ENCODE results near the gene UFL1. TPM values are rescaled to one million over a fixed set of nuclear protein-coding genes. Genes with fewer than 3 reads are reported as not detected.
"Not testable (repeated sequence)": the region's sequence is repeated elsewhere in the genome, so short reads cannot be mapped to it uniquely, and the experiment has no call there.

The UFL1 gene
- polyA plus RNA-seq (6.9 to 13.1 TPM (median 10.4 TPM) in 3 replicates), polyA minus RNA-seq (1.3 to 8.7 TPM (median 5.4 TPM) in 3 replicates)
- polyA plus RNA-seq (2011; ENCODE audit: low read depth), result 22.5 TPM
- polyA plus RNA-seq (2011; cell fraction: cytosol; rRNA removed), result 2.8 and 5.7 TPM in 2 replicates
- 18.5 and 25.5 TPM in 2 replicates for polyA plus RNA-seq (2011; cell fraction: nucleus; rRNA removed)
- 10.9 and 12.7 TPM in 2 replicates for polyA plus RNA-seq (2012; ENCODE audit: low replicate concordance)
- polyA minus RNA-seq (2011; cell fraction: cytosol; rRNA and poly(A)+ RNA removed), result 2.7 TPM
- 9.6 and 19.8 TPM in 2 replicates for polyA minus RNA-seq (2011; cell fraction: nucleus; rRNA and poly(A)+ RNA removed)

DNA sequence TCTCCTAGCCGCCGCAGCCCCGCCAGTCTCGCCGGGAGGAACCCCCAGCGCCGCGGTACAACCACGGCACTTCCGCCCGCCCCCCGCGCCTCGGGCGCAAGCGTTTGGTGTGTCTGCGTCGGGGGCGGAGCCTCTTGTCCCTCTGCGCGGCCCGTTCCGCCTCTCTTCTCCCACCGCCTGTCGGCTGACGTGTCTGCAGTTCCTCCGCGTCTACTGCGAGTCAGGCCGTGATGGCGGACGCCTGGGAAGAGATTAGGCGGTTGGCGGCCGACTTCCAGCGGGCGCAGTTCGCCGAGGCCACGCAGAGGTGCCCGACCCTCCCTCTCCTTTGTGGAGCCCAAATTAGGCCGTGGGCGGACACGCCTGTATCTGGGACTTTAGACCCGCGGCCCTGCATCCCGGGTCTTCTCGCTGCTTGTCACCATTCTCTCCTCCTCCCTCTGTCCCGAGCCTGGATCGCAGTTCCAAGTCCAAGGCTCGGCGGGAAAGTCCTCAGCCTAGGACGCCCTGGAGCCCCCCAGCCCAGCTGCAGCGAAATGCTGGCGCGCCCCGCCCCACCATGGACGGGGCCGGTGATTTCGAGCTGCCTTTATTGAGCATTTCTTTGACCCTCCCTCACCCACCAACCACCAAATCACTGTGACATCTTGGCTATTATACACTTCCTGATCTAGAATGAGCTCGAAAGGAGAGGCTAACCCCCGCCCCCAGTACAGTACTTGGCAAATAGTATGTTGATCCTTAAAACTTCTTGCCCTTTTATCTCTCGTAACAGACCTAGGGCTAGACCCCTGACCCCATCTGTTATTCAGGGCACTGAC lies at the start of gene UFL1:
Gene UFL1 (plus strand): TSS at position 163 of the 821 bp plus-strand sequence. CDS start 68 bp downstream, at position 231.
- dilution Hi-C loops (cut with MboI; ENCODE audit: extremely low pct_ligation_motif_present, low sequenced_read_pairs), result no loop called here
- peaks cover 14% of the 10 kb centered on the region for H3K79me2 ChIP-seq (ENCODE audit: control insufficient read depth, insufficient read depth, low read length)
- FAIRE-seq, result peak; percentile 78

DNA sequence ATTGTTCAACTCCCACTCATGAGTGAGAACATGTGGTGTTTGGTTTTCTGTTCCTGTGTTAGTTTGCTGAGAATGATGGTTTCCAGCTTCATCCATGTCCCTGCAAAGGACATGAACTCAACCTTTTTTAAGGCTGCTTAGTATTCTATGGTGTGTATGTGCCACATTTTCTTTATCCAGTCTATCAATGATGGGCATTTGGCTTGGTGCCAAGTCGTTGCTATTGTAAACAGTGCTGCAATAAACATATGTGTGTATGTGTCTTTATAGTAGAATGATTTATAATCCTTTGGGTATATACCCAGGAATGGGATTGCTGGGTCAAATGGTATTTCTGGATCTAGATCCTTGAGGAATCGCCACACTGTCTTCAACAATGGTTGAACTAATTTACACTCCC lies 49.3 kb upstream of the UFL1 start:
- FAIRE-seq; dilution Hi-C loops (cut with MboI; ENCODE audit: extremely low pct_ligation_motif_present, low sequenced_read_pairs): not testable (repeated sequence)

More for the DNA sequence above, at the start of gene UFL1:
- Histone ChIP-seq H3K36me3 (ENCODE audit: control insufficient read depth in 2 of 2, extremely low read depth in 1 of 2, insufficient read depth in 2 of 2, low read length in 2 of 2) (peaks cover 0 to 5% of the 10 kb centered on the region in 2 experiments), H4K20me1 (ENCODE audit: control insufficient read depth, extremely low read depth, insufficient read depth, low read length) (no peaks in the 10 kb centered on the region), H3K9me3 (ENCODE audit: control insufficient read depth, low read depth, low read length) (no peaks in the 10 kb centered on the region), H3K4me2 (ENCODE audit: control insufficient read depth, extremely low read depth, insufficient read depth, low read depth, low read length) (peak within 1 kb of the TSS; percentile 89), H3K27me3 (ENCODE audit: control insufficient read depth, extremely low read depth, insufficient read depth, low read length) (no peaks in the 10 kb centered on the region), H3K9ac (ENCODE audit: control insufficient read depth, extremely low read depth, insufficient read depth, low read length) (peak within 1 kb of the TSS; percentile 97), H3K27ac (ENCODE audit: control insufficient read depth, insufficient read depth, low read length) (peak within 1 kb of the TSS; percentile 96), H3K4me1 (ENCODE audit: control insufficient read depth, extremely low read depth, insufficient read depth, low read length) (peaks cover 14% of the 10 kb centered on the region), H3K9me1 (ENCODE audit: control insufficient read depth, extremely low read depth, insufficient read depth, low read length) (no peaks in the 10 kb centered on the region), H2AFZ (ENCODE audit: control insufficient read depth, low read length) (peak within 1 kb of the TSS; percentile 97), H3K4me3 (ENCODE audit: control insufficient read depth in 2 of 3, extremely low read depth in 1 of 3, insufficient read depth in 2 of 3, low read depth in 1 of 3, low read length in 3 of 3) (peak within 1 kb of the TSS; percentile 88 to 95 (median 90))
- TF ChIP-seq EZH2 (IDR thresholded peaks at IDR 0.05; ENCODE audit: low read length) (no peak), CTCF (optimal IDR thresholded peaks at IDR 0.05 in 1 of 3, IDR thresholded peaks at IDR 0.05 in 1 of 3, conservative IDR thresholded peaks at IDR 0.05 in 1 of 3; ENCODE audit: extremely low read depth in 1 of 3, insufficient read depth in 2 of 3, low read length in 3 of 3) (peak in 1 of 3 experiments; percentile 4)
- peak; percentile 17 for DNase-seq (ENCODE audit: low read depth, low spot score)

More for the DNA sequence above, 49.3 kb upstream of the UFL1 start:
- H2AFZ ChIP-seq (ENCODE audit: control insufficient read depth, low read length); H3K27me3 ChIP-seq (ENCODE audit: control insufficient read depth, extremely low read depth, insufficient read depth, low read length); H3K79me2 ChIP-seq (ENCODE audit: control insufficient read depth, insufficient read depth, low read length); H3K4me1 ChIP-seq (ENCODE audit: control insufficient read depth, extremely low read depth, insufficient read depth, low read length); H3K27ac ChIP-seq (ENCODE audit: control insufficient read depth, insufficient read depth, low read length); H3K4me2 ChIP-seq (ENCODE audit: control insufficient read depth, extremely low read depth, insufficient read depth, low read depth, low read length); H3K36me3 ChIP-seq (ENCODE audit: control insufficient read depth in 2 of 2, extremely low read depth in 1 of 2, insufficient read depth in 2 of 2, low read length in 2 of 2); H3K4me3 ChIP-seq (ENCODE audit: control insufficient read depth in 2 of 3, extremely low read depth in 1 of 3, insufficient read depth in 2 of 3, low read depth in 1 of 3, low read length in 3 of 3); H4K20me1 ChIP-seq (ENCODE audit: control insufficient read depth, extremely low read depth, insufficient read depth, low read length); DNase-seq (ENCODE audit: low read depth, low spot score); H3K9me1 ChIP-seq (ENCODE audit: control insufficient read depth, extremely low read depth, insufficient read depth, low read length); H3K9ac ChIP-seq (ENCODE audit: control insufficient read depth, extremely low read depth, insufficient read depth, low read length); H3K9me3 ChIP-seq (ENCODE audit: control insufficient read depth, low read depth, low read length): not testable (repeated sequence)
